OCI-LY1 (cell line): ENCODE results near the gene GDA.

Experiments
- H2AFZ ChIP-seq: fragments of 200-600 bp; sonication (generic), shearing (Covaris generic); 2 replicates; pipeline ENCODE4 v1.6.0; 2014; ENCODE audit warnings: antibody characterized with exemption, mild to moderate bottlenecking, low read length
- H3F3A ChIP-seq: fragments of 200-600 bp; sonication (generic), shearing (Covaris generic); 2 replicates; pipeline ENCODE4 v1.6.0; 2014; ENCODE audit warnings: mild to moderate bottlenecking, antibody characterized with exemption, low read length, moderate library complexity; ENCODE audit not compliant: insufficient read depth
- H3K27ac ChIP-seq: fragments of 200-600 bp; sonication (generic); 2 replicates; pipeline ENCODE4 v1.5.1; 2014; ENCODE audit warnings: low read length, mixed run types, mild to moderate bottlenecking, low read depth; ENCODE audit not compliant: poor library complexity, severe bottlenecking
- H3K27me3 ChIP-seq: fragments of 200-600 bp; sonication (generic); 2 replicates; pipeline ENCODE4 v1.6.0; 2014; ENCODE audit warnings: antibody characterized with exemption, mild to moderate bottlenecking, low read length, moderate library complexity; ENCODE audit not compliant: insufficient read depth
- H3K36me3 ChIP-seq: fragments of 200-600 bp; sonication (generic); 2 replicates; pipeline ENCODE4 v1.6.1; 2014; ENCODE audit warnings: mild to moderate bottlenecking, antibody characterized with exemption, low read length, moderate library complexity, mixed read lengths; ENCODE audit not compliant: insufficient read depth
- H3K4me1 ChIP-seq: fragments of 200-600 bp; sonication (generic); 2 replicates; pipeline ENCODE4 v1.5.1; 2014; ENCODE audit warnings: mild to moderate bottlenecking, low read length, moderate library complexity; ENCODE audit not compliant: insufficient read depth, severe bottlenecking
- H3K4me2 ChIP-seq: fragments of 200-600 bp; sonication (generic), shearing (Covaris generic); 2 replicates; pipeline ENCODE4 v1.6.1; 2014; ENCODE audit warnings: low read length
- H3K4me3 ChIP-seq: fragments of 200-600 bp; sonication (generic); 2 replicates; pipeline ENCODE4 v1.5.1; 2014; ENCODE audit warnings: low read length, low read depth, mild to moderate bottlenecking, mixed read lengths; ENCODE audit not compliant: poor library complexity, severe bottlenecking
- H3K79me2 ChIP-seq: fragments of 200-600 bp; shearing (Covaris generic); 2 replicates; pipeline ENCODE4 v1.6.1; 2016; ENCODE audit warnings: mixed run types, low read length, mixed read lengths; ENCODE audit not compliant: insufficient read depth
- H3K9ac ChIP-seq: fragments of 200-600 bp; sonication (generic), shearing (Covaris generic); 2 replicates; pipeline ENCODE4 v1.6.1; 2014; ENCODE audit warnings: mild to moderate bottlenecking, low read length, mixed read lengths
- H3K9me2 ChIP-seq: fragments of 200-600 bp; sonication (generic), shearing (Covaris generic); 2 replicates; pipeline ENCODE4 v1.6.1; 2014; ENCODE audit warnings: low read depth, mild to moderate bottlenecking, low read length, mixed read lengths
- H3K9me3 ChIP-seq: fragments of 200-600 bp; shearing (Covaris generic); 2 replicates; pipeline ENCODE4 v1.6.1; 2014; ENCODE audit warnings: low read length, mixed read lengths
- H4K20me1 ChIP-seq: fragments of 200-600 bp; sonication (generic), shearing (Covaris generic); 2 replicates; pipeline ENCODE4 v1.6.0; 2016; ENCODE audit warnings: mild to moderate bottlenecking, low read length; ENCODE audit not compliant: insufficient read depth
- EZH2 ChIP-seq: fragments of 200-600 bp; sonication (generic), shearing (Covaris generic); IDR thresholded peaks from 2 replicates; pipeline ENCODE4 v1.8.0; 2017; ENCODE audit warnings: borderline replicate concordance, mixed run types, mild to moderate bottlenecking, antibody characterized with exemption, low read length, moderate library complexity, mixed read lengths
- TF ChIP-seq, protein P1 (sequence below): fragments of 200-600 bp; sonication (generic), shearing (Covaris generic); IDR thresholded peaks from 2 replicates; pipeline ENCODE4 v1.5.1; 2017; ENCODE audit warnings: mild to moderate bottlenecking, antibody characterized with exemption, low read length, moderate library complexity, mixed read lengths

Gene GDA

DNA sequence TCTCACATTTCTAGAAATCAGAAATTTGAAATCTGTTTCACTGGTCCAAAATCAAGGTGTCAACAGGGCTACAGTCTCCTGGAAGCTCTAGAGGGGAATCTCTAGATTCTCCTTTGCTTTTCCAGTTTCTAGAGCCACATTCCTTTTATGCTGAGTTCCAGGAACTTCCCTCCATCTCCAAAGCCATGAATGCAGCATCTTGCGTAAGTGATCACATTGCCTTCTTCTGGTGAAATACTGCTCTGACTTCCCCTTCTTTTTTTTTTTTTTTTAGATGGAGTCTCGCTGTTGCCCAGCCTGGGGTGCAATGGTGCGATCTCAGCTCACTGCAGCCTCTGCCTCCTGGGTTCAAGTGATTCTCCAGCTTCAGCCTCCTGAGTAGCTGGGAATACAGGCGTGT is 23.8 kb downstream of the GDA start:
- Histone ChIP-seq H3K9ac (no peak overlapping the region), H3K9me2 (no peaks in the 10 kb centered on the region), H3K27me3 (no peaks in the 10 kb centered on the region), H4K20me1 (no peaks in the 10 kb centered on the region), H2AFZ (no peak overlapping the region), H3F3A (no peaks in the 10 kb centered on the region), H3K4me1 (no peaks in the 10 kb centered on the region), H3K4me3 (no peak overlapping the region), H3K4me2 (no peak overlapping the region), H3K79me2 (no peaks in the 10 kb centered on the region), H3K9me3 (no peaks in the 10 kb centered on the region), H3K36me3 (no peaks in the 10 kb centered on the region), H3K27ac (no peak overlapping the region)
- TF ChIP-seq, protein P1, sequence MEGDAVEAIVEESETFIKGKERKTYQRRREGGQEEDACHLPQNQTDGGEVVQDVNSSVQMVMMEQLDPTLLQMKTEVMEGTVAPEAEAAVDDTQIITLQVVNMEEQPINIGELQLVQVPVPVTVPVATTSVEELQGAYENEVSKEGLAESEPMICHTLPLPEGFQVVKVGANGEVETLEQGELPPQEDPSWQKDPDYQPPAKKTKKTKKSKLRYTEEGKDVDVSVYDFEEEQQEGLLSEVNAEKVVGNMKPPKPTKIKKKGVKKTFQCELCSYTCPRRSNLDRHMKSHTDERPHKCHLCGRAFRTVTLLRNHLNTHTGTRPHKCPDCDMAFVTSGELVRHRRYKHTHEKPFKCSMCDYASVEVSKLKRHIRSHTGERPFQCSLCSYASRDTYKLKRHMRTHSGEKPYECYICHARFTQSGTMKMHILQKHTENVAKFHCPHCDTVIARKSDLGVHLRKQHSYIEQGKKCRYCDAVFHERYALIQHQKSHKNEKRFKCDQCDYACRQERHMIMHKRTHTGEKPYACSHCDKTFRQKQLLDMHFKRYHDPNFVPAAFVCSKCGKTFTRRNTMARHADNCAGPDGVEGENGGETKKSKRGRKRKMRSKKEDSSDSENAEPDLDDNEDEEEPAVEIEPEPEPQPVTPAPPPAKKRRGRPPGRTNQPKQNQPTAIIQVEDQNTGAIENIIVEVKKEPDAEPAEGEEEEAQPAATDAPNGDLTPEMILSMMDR, result no peak
- no peak for TF ChIP-seq EZH2

GRCh38 chr9:72185561-72185960 is 36.3 kb downstream of the GDA start:
- Histone ChIP-seq H2AFZ (no peak overlapping the region), H3K36me3 (no peaks in the 10 kb centered on the region), H3K9ac (no peak overlapping the region), H3K27ac (no peak overlapping the region), H3K27me3 (no peaks in the 10 kb centered on the region), H3K4me2 (no peak overlapping the region), H3K4me3 (no peak overlapping the region), H3K4me1 (no peaks in the 10 kb centered on the region), H3K79me2 (no peaks in the 10 kb centered on the region), H3K9me3 (no peaks in the 10 kb centered on the region), H3K9me2 (no peaks in the 10 kb centered on the region), H3F3A (no peaks in the 10 kb centered on the region), H4K20me1 (no peaks in the 10 kb centered on the region)
- no peak for TF ChIP-seq EZH2
- TF ChIP-seq, protein P1, result no peak

GRCh38 chr9:72187121-72187695 is 38.0 kb downstream of the GDA start:
- H2AFZ ChIP-seq, result no peak overlapping the region
- H3K9me3 ChIP-seq, result no peaks in the 10 kb centered on the region
- no peaks in the 10 kb centered on the region for H3K27me3 ChIP-seq
- H3K4me1 ChIP-seq, result no peaks in the 10 kb centered on the region
- H3K9ac ChIP-seq, result no peak overlapping the region
- no peaks in the 10 kb centered on the region for H3K9me2 ChIP-seq
- no peaks in the 10 kb centered on the region for H3F3A ChIP-seq
- no peaks in the 10 kb centered on the region for H3K36me3 ChIP-seq
- H3K4me3 ChIP-seq, result no peak overlapping the region
- no peak overlapping the region for H3K4me2 ChIP-seq
- H3K27ac ChIP-seq, result no peak overlapping the region
- no peak for TF ChIP-seq EZH2
- TF ChIP-seq, protein P1, result no peak
- H4K20me1 ChIP-seq, result no peaks in the 10 kb centered on the region
- H3K79me2 ChIP-seq, result no peaks in the 10 kb centered on the region
